MV-4-11 (cell line): ENCODE measurements around the gene SPSB1.

Source experiments
- DNase-seq: peaks from one replicate; lab custom pipeline; 2025; lab: John Stamatoyannopoulos, UW

Gene SPSB1

DNA sequence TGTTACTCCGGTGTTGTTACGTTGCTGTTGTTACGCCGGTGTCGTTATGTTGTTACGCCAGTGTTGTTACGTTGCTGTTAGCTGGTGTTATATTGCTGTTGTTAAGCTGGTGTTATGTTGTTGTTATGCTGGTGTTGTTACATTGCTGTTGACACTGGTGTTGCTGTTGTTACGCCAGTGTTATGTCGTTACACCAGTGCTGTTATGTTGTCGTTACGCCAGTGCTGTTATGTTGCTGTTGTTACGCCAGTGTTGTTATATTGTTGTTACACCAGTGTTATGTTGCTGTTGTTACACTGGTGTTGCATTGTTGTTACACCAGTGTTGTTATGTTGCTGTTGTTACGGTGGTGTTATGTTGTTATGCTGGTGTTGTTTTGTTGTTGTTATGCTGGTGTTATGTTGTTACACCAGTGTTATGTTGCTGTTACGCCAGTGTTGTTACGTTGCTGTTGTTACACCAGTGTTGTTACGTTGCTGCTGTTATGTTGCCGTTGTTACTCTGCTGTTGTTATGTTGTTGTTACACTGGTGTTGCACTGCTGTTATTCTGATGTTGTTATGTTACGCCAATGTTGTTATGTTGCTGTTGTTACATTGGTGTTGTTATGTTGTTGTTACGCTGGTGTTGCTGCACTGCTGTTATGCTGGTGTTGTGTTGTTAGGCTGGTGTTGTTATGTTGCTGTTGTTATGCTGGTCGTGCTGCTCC is 32.5 kb upstream of the SPSB1 start:
- no peak for DNase-seq

GRCh38 chr1:9261496-9261895 is 31.2 kb upstream of the SPSB1 start:
- peak; percentile 3 for DNase-seq

DNA sequence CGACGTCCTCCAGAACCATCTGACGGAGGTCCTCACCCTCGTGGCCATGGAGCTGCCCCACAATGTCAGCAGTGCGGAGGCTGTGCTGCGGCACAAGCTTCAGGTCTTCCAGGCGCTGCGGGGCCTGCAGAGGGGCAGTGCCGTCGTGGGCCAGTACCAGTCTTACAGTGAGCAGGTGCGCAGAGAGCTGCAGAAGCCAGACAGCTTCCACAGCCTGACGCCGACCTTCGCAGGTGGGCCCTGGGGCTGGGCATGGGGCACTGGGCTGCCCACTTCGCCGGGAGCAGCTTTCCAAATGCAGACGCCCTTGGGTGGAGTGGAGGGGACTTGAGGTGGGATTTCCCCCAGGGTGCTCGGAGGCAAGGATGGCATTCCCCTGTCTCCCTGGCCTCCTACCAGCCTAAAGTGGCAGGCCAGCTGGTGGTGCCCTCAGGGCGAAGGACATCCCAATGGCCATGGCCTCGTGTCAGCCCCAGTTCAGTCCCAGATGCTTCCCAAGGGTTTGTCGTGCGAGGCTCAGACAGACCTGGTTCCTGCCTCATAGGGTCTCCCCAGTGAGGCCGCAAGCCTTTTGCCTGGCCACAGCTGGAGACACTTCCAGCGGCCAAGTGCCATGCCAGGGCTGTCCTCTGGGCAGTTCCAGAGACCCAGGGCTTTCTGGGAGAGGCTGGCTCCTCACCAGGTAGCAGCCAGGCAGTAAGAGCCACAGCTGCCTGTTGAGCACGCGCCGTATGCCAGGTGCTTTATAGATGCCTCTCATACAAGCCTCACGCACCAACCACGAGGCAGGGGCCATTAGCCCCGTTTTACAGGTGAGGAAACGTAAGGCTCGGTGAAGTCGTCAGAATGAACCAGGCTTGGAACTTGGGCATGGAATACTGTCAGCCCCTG is 30.4 kb upstream of the SPSB1 start:
- no peak for DNase-seq

- no peak for DNase-seq
Observed at GRCh38 chr1:9263276-9263855, 29.3 kb upstream of the SPSB1 start.

- DNase-seq, result no peak
Observed at GRCh38 chr1:9263984-9264872, 28.5 kb upstream of the SPSB1 start.

DNA sequence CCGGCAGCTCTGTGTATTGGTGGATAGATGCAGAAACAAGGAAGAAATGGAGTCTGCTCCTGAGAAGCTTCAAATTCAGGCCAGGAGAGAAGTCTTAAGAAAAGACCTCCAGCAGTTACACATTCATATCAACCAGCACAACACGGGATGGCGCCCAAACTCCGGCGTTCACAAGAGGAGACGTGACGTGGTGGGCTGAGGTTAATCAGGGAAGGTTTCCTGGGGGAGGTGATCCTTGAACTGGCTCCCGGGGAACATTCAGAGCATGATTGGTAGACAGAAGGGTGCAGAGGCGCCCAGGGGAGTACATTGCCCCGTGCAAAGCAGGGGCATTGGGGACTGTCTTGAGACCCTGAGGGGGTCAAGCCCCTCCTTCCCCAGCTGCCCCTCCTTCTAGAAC is 27.7 kb upstream of the SPSB1 start:
- DNase-seq, result no peak

- peak; percentile 24 for DNase-seq
Observed at GRCh38 chr1:9265968-9266367, 26.7 kb upstream of the SPSB1 start.

DNA sequence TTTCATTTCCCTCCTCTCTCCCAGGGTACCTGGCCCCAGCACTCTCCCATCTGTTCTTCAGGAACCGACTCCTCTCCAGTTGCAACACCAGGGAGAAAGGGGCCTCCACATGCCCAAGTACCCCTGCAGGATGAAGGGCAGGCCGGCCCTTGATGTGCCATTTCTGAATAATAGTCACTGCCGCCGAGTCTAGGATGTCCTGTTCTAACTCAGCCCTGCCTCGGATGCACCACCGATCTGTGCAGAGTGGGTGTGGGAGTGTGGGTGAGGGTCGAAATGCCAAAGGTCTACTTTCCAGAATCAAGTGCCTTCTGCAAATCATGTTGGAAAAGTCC is 25.4 kb upstream of the SPSB1 start:
- no peak for DNase-seq

GRCh38 chr1:9267827-9268581 is 24.7 kb upstream of the SPSB1 start:
- no peak for DNase-seq

- DNase-seq, result no peak
Observed at GRCh38 chr1:9269078-9269501, 23.6 kb upstream of the SPSB1 start.

DNA sequence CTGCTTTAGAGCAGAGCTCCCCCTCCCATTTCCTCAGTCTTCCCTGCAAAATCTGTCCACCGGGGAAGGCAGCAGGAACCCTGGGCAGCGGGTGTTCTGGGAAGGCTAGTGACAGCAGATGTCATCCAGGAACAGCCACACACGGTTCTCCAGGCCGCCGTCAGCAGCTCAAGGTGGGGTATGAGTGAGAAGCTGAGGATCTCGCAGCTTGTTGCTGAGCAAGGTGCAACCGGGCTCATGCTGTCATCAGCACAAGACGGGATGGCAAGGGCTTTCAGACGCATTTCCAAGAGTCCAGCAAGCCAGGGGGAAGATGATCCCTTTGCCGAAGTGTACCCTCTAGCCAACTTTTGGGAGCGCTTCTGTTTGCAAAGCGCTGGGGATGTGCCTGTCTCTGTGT is 23.0 kb upstream of the SPSB1 start:
- DNase-seq, result no peak

GRCh38 chr1:9270290-9270883 is 22.3 kb upstream of the SPSB1 start:
- no peak for DNase-seq

GRCh38 chr1:9271283-9271682 is 21.4 kb upstream of the SPSB1 start:
- no peak for DNase-seq

DNA sequence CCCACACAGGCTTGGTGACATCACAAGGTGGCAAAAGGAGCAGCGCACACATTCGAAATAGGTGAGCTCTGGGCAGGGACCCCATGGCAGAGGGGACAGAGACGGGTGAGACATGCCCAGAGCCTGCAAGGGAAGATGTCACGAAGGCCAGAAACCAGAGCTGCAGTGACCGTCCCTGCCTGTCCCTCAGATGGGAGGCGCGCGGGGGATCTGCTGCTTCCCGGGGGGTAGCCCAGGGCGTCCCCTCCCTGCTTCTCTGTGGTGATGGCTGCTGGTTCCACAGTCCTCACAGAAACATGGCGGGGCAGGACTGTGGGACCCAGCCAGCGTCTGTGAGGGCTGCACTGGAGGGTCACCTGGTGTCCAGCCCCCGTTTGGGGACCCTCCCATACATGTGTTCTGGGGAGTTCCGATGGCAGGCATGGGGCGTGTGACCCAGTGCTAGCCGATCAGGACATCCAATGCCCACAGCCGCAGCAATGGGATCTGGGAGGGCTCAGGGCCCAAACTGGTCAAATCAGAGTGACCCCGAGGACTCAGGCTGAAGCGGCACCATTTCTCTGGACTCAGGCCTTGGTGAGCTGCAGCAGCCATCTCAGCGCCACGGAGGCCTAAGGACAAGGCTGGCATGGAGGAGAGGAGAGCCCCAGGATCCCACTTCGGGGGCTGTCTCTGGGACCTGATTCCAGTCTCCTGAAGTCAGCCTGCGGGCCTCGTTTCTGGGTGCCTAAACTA is 20.7 kb upstream of the SPSB1 start:
- no peak for DNase-seq

DNA sequence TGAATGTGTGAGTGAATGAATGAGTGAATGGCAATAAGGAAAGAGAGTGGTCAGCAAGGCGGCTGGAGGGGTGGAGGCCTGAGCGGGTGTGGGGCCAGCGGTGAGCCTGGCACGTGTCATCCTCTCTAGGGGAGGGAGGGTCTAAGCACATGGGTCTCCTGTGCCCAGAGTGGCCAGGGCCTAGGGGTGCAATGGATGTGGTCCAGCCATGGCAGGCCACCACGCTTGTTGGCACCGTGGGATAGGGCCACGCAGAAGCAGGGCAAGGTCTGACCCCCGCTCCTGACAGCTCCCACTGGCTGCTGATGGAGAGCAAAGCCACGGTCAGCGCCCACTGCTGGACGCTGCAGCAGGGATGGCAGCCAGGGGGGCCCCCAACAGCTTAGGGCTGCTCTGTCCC is 19.5 kb upstream of the SPSB1 start:
- no peak for DNase-seq

DNA sequence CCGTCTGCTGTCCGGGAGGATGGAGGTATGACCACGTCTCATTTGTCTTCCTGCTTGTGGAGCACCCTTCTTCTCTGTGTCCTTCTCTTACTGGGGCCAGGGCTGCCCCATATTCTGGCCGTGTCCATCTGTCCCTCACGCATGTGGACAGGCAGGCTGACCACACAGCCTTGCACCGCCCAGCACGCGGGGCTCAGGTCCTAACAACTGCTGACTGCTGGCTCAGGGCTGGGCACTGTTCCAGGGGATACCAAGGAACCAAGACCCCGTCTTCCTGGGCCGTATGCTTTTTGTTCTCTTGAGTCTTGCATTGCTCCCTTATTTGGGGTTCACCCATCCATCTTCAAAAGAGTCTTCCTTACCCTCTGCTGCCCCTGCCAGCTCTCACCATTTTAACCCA is 17.5 kb upstream of the SPSB1 start:
- DNase-seq, result no peak

DNA sequence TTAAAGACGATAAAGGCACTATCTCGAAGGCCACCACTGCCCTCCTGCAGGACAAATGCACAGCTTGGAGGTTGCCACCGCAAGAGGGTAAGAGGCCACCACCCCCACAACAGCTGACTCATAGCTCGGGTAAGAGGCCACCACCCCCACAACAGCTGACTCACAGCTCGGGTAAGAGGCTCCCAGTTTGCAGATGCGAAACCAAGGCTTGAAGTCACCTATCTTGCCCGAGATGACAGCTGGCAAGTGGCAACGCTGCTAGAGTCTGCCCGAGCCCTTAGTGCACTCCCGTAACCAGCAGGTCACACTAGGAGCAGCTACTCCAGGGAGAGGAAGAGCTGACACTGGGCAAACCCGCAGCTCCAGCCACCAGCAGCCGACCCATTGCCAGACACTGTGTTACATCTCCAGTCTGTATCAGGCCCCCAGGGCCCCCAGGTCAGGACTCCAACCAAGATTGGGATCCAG is 17.1 kb upstream of the SPSB1 start:
- peak; percentile 96 for DNase-seq

DNA sequence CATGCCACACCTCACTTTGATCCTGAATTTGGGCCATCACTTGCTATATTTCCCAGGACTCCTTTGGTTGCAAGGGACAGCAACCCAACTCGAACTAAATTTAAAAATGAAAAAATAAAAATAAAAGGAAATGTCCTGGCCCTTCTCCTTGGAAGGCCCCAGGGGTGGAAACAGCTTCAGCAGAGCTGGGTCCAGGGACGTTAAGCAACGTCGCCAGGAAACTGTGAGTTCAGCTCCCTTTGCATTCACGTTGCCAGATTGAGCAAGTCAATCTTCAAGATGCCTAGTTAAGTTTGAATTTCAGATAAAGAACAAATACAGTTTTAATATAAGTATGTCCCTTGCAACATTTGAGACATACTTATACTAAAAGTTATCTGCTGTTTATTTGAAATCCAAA is 14.6 kb upstream of the SPSB1 start:
- DNase-seq, result no peak

DNA sequence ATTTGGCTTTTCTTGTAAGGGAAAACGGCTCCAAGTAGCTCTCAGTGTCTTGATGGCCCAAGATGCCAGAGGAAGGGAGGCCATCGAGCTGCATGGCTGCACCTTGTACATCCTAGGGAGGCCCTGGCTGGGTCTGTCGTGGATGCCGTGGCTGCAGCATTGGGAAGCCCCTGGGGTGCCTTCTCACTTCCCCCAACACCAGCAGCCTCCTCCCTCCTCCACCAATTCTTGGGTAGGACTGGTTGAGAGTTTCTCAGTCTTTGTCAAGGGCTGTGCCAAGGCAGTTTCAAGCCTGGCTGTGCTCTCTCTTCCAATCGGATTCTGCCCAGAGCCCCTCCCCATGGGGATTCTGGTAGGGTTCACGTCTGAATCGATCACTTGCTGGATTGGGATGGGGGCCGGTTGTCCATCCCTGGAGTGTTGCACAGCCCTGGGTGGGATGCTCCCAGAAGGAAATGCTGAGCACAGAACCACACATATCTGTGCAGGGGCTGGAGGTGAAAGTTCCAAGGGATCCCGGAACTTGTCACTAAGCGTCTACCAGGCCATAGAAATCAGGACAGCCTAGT is 14.0 kb upstream of the SPSB1 start:
- no peak for DNase-seq
